Naive thymus-derived CD4-positive, alpha-beta T cell (primary cell): ENCODE measurements around the gene CXCL6. TPM values are rescaled to one million over a fixed set of nuclear protein-coding genes. Genes with fewer than 3 reads are reported as not detected.

Source experiments
- ATAC-seq: fragments of 150-1000 bp; cut with Tn5 transposase; 2 replicates; pipeline ENCODE4 v1.10.0; 2021; ENCODE audit warnings: mild to moderate bottlenecking, moderate library complexity
- CTCF ChIA-PET: fragments of 350-600 bp; sonication (Branson Sonifier 250); formaldehyde crosslinking; loops from one replicate; lab custom pipeline; 2021; ENCODE audit warnings: antibody characterized with exemption; lab: Charles Lee
- POLR2A ChIA-PET: fragments of 350-600 bp; sonication (Branson Sonifier 250); formaldehyde crosslinking; loops from one replicate; lab custom pipeline; 2021; ENCODE audit warnings: antibody characterized with exemption, inconsistent platforms; lab: Charles Lee
- DNase-seq, 9 donors: peaks; one replicate each; pipeline versions ENCODE4 v3.0.0 to v3.0.0-alpha.2; 2020 to 2022; ENCODE audit warnings: mixed read lengths in 1 of 9
- H3K27ac ChIP-seq: one replicate; pipeline ENCODE4 v1.7.0; 2013; ENCODE audit warnings: mild to moderate bottlenecking, low read depth, low read length, moderate library complexity
- H3K27me3 ChIP-seq, 2 donors: one replicate each; pipeline ENCODE4 v1.7.0; 2013; ENCODE audit warnings: low read length in 2 of 2, mild to moderate bottlenecking in 2 of 2, moderate library complexity in 2 of 2; ENCODE audit not compliant: control insufficient read depth in 2 of 2, insufficient read depth in 2 of 2
- H3K36me3 ChIP-seq, 3 experiments: 1 replicate in 2 of 3; 2 replicates in 1 of 3; pipeline ENCODE4 v1.7.0; 2013; ENCODE audit warnings: low read length in 3 of 3, mild to moderate bottlenecking in 3 of 3, moderate library complexity in 1 of 3; ENCODE audit not compliant: insufficient read depth in 3 of 3, control insufficient read depth in 2 of 3
- H3K4me1 ChIP-seq, 2 donors: one replicate each; pipeline ENCODE4 v1.7.0; 2013; ENCODE audit warnings: low read length in 2 of 2, mild to moderate bottlenecking in 2 of 2, moderate library complexity in 1 of 2; ENCODE audit not compliant: control insufficient read depth in 2 of 2, insufficient read depth in 2 of 2
- H3K4me3 ChIP-seq: 2 replicates; pipeline ENCODE4 v1.7.0; 2013; ENCODE audit warnings: mild to moderate bottlenecking, low read length
- H3K9me3 ChIP-seq, 3 experiments: 1 replicate in 2 of 3; 2 replicates in 1 of 3; pipeline ENCODE4 v1.7.0; 2013; ENCODE audit warnings: low read length in 3 of 3; ENCODE audit not compliant: control insufficient read depth in 2 of 3
- H3K27ac Mint-ChIP-seq, 9 donors: one replicate each; pipeline ENCODE4 v1.8.0; 2020 to 2022; ENCODE audit warnings: mixed read lengths in 9 of 9, mild to moderate bottlenecking in 8 of 9, moderate library complexity in 5 of 9, inconsistent platforms in 2 of 9
- H3K27me3 Mint-ChIP-seq, 5 donors: one replicate each; pipeline ENCODE4 v1.8.0; 2021 to 2022; ENCODE audit warnings: mixed read lengths in 5 of 5, mild to moderate bottlenecking in 1 of 5
- H3K36me3 Mint-ChIP-seq, 5 donors: one replicate each; pipeline ENCODE4 v1.8.0; 2020 to 2022; ENCODE audit warnings: mixed read lengths in 5 of 5, mild to moderate bottlenecking in 3 of 5, inconsistent platforms in 1 of 5
- H3K4me1 Mint-ChIP-seq, 7 donors: one replicate each; pipeline ENCODE4 v1.8.0; 2020 to 2022; ENCODE audit warnings: mixed read lengths in 7 of 7, mild to moderate bottlenecking in 3 of 7, inconsistent platforms in 1 of 7
- H3K4me3 Mint-ChIP-seq, 10 donors: one replicate each; pipeline ENCODE4 v1.8.0; 2020 to 2022; ENCODE audit warnings: mild to moderate bottlenecking in 10 of 10, mixed read lengths in 10 of 10, moderate library complexity in 6 of 10, inconsistent platforms in 2 of 10
- H3K9me3 Mint-ChIP-seq, 11 donors: one replicate each; pipeline ENCODE4 v1.8.0; 2020 to 2022; ENCODE audit warnings: mixed read lengths in 11 of 11, mild to moderate bottlenecking in 4 of 11, inconsistent platforms in 1 of 11, moderate library complexity in 1 of 11
- intact Hi-C, 2 donors: fragments of 100-400 bp; cut with micrococcal nuclease; formaldehyde crosslinking; loops; one replicate each; pipeline ENCODE4 v1.15.1; 2023
- polyA plus RNA-seq, 2 donors: library from polyadenylated mRNA; unstranded; fragments of 300-500 nt; fragmentation: Illumina TruSeq; gene quantifications; one replicate each; pipeline ENCODE4 v1.2.3, GENCODE V29; 2021
- total RNA-seq, 6 experiments: library from RNA in 5 of 6; stranded (reverse) in 5 of 6; gene quantifications; 1 replicate in 5 of 6; 2 replicates in 1 of 6; pipeline ENCODE4 v1.2.3 and lab custom pipeline; 2021 to 2026

Gene CXCL6
- total and polyA plus RNA-seq, 7 experiments from 2014 or later: not detected

GRCh38 chr4:73853718-73854473 is 17.4 kb downstream of the CXCL6 start:
- Histone ChIP-seq H3K9me3 (no peaks in the 10 kb centered on the region), H3K4me1 (no peaks in the 10 kb centered on the region), H3K36me3 (no peaks in the 10 kb centered on the region), H3K27ac (no peak overlapping the region), H3K4me3 (no peak overlapping the region), H3K27me3 (no peaks in the 10 kb centered on the region)
- no peak overlapping the region for H3K4me3 Mint-ChIP-seq
- H3K36me3 Mint-ChIP-seq: no peaks in the 10 kb centered on the region
- intact Hi-C loops: no loop called here
- H3K27me3 Mint-ChIP-seq: peaks cover 0 to 15% (median 12%) of the 10 kb centered on the region in 5 donors
- no peak overlapping the region for H3K27ac Mint-ChIP-seq
- no peak for ATAC-seq
- H3K9me3 Mint-ChIP-seq: peaks cover 0 to 2% (median 0%) of the 10 kb centered on the region in 11 donors
- POLR2A ChIA-PET: no interaction called here
- CTCF ChIA-PET: no interaction called here
- H3K4me1 Mint-ChIP-seq: no peaks in the 10 kb centered on the region
- no peak for DNase-seq

GRCh38 chr4:73855406-73855805 is 18.9 kb downstream of the CXCL6 start:
- peaks cover 0 to 15% (median 12%) of the 10 kb centered on the region in 5 donors for H3K27me3 Mint-ChIP-seq
- H3K9me3 Mint-ChIP-seq: peaks cover 0 to 2% (median 0%) of the 10 kb centered on the region in 11 donors
- intact Hi-C loops: no loop called here
- H3K4me3 ChIP-seq: no peak overlapping the region
- no peak overlapping the region for H3K4me3 Mint-ChIP-seq
- no peak overlapping the region for H3K27ac Mint-ChIP-seq
- no peaks in the 10 kb centered on the region for H3K36me3 Mint-ChIP-seq
- no peaks in the 10 kb centered on the region for H3K4me1 Mint-ChIP-seq
- DNase-seq: no peak
- ATAC-seq: no peak
- no peaks in the 10 kb centered on the region for H3K36me3 ChIP-seq
- ChIA-PET POLR2A (no interaction called here), CTCF (no interaction called here)
- H3K4me1 ChIP-seq: no peaks in the 10 kb centered on the region
- H3K9me3 ChIP-seq: no peaks in the 10 kb centered on the region
- no peak overlapping the region for H3K27ac ChIP-seq
- no peaks in the 10 kb centered on the region for H3K27me3 ChIP-seq

- Mint-ChIP-seq H3K36me3 (no peaks in the 10 kb centered on the region), H3K27me3 (peaks cover 0 to 15% (median 12%) of the 10 kb centered on the region in 5 donors), H3K4me3 (no peak overlapping the region), H3K9me3 (peaks cover 0 to 2% (median 0%) of the 10 kb centered on the region in 11 donors), H3K27ac (no peak overlapping the region), H3K4me1 (no peaks in the 10 kb centered on the region)
- Histone ChIP-seq H3K9me3 (no peaks in the 10 kb centered on the region), H3K27me3 (no peaks in the 10 kb centered on the region), H3K27ac (no peak overlapping the region), H3K4me1 (no peaks in the 10 kb centered on the region), H3K36me3 (no peaks in the 10 kb centered on the region), H3K4me3 (no peak overlapping the region)
- DNase-seq (no peak), ATAC-seq (no peak)
- intact Hi-C loops: no loop called here
- POLR2A ChIA-PET: no interaction called here
- CTCF ChIA-PET: interaction anchor here (0.6 kb wide), 1 partner anchor 1614 kb away, joined by 3 read pairs; no protein-coding TSS in a partner anchor
Measured at GRCh38 chr4:73856518-73856917, 20.0 kb downstream of the CXCL6 start.

GRCh38 chr4:73859614-73860088 is 23.2 kb downstream of the CXCL6 start:
- ChIA-PET POLR2A (no interaction called here), CTCF (no interaction called here)
- DNase-seq (no peak), ATAC-seq (no peak)
- Mint-ChIP-seq H3K27me3 (peaks cover 0 to 9% (median 3%) of the 10 kb centered on the region in 5 donors), H3K27ac (no peak overlapping the region), H3K4me1 (no peaks in the 10 kb centered on the region), H3K36me3 (no peaks in the 10 kb centered on the region), H3K4me3 (no peak overlapping the region), H3K9me3 (peaks cover 0 to 4% (median 0%) of the 10 kb centered on the region in 11 donors)
- Histone ChIP-seq H3K4me3 (no peak overlapping the region), H3K36me3 (no peaks in the 10 kb centered on the region), H3K27me3 (no peaks in the 10 kb centered on the region), H3K9me3 (no peaks in the 10 kb centered on the region), H3K27ac (no peak overlapping the region), H3K4me1 (no peaks in the 10 kb centered on the region)
- intact Hi-C loops: loop anchor here in 1 of 2 donors (5.0 kb wide), 1 partner anchor 197 kb away; no protein-coding TSS in a partner anchor

GRCh38 chr4:73860181-73860580 is 23.7 kb downstream of the CXCL6 start:
- H3K4me3 ChIP-seq: no peak overlapping the region
- H3K4me1 ChIP-seq: no peaks in the 10 kb centered on the region
- intact Hi-C loops: loop anchor here in 1 of 2 donors (5.0 kb wide), 1 partner anchor 198 kb away; no protein-coding TSS in a partner anchor
- Mint-ChIP-seq H3K9me3 (peaks cover 0 to 4% (median 0%) of the 10 kb centered on the region in 11 donors), H3K4me1 (no peaks in the 10 kb centered on the region), H3K36me3 (no peaks in the 10 kb centered on the region), H3K27me3 (peaks cover 0 to 5% (median 3%) of the 10 kb centered on the region in 5 donors), H3K27ac (no peak overlapping the region), H3K4me3 (no peak overlapping the region)
- CTCF ChIA-PET: no interaction called here
- no peaks in the 10 kb centered on the region for H3K27me3 ChIP-seq
- ATAC-seq (no peak), DNase-seq (no peak)
- H3K36me3 ChIP-seq: no peaks in the 10 kb centered on the region
- POLR2A ChIA-PET: no interaction called here
- H3K9me3 ChIP-seq: no peaks in the 10 kb centered on the region
- H3K27ac ChIP-seq: no peak overlapping the region

- Mint-ChIP-seq H3K27me3 (no peaks in the 10 kb centered on the region), H3K27ac (no peak overlapping the region), H3K4me1 (no peaks in the 10 kb centered on the region), H3K4me3 (no peak overlapping the region), H3K36me3 (no peaks in the 10 kb centered on the region), H3K9me3 (peaks cover 0 to 4% (median 0%) of the 10 kb centered on the region in 11 donors)
- Histone ChIP-seq H3K4me3 (no peak overlapping the region), H3K27ac (no peak overlapping the region), H3K36me3 (no peaks in the 10 kb centered on the region), H3K9me3 (no peaks in the 10 kb centered on the region), H3K27me3 (no peaks in the 10 kb centered on the region), H3K4me1 (no peaks in the 10 kb centered on the region)
- DNase-seq: no peak
- ChIA-PET POLR2A (no interaction called here), CTCF (no interaction called here)
- intact Hi-C loops: loop anchor here in 1 of 2 donors (5.0 kb wide), 1 partner anchor 199 kb away; no protein-coding TSS in a partner anchor
- ATAC-seq: no peak
Measured at GRCh38 chr4:73860917-73861316, 24.4 kb downstream of the CXCL6 start.
